ENCODE data around the gene PSMD8. TPM values are rescaled to one million over a fixed set of nuclear protein-coding genes. Genes with fewer than 3 reads are reported as not detected.
A peak's percentile ranks its signal among the peaks of the same experiment; 100 is the strongest.
"Not testable (repeated sequence)": the region's sequence is repeated elsewhere in the genome, so short reads cannot be mapped to it uniquely, and the experiment has no call there.

The PSMD8 gene
- total RNA-seq, 2 donors from 2014 or later, result 173 to 178 TPM

DNA sequence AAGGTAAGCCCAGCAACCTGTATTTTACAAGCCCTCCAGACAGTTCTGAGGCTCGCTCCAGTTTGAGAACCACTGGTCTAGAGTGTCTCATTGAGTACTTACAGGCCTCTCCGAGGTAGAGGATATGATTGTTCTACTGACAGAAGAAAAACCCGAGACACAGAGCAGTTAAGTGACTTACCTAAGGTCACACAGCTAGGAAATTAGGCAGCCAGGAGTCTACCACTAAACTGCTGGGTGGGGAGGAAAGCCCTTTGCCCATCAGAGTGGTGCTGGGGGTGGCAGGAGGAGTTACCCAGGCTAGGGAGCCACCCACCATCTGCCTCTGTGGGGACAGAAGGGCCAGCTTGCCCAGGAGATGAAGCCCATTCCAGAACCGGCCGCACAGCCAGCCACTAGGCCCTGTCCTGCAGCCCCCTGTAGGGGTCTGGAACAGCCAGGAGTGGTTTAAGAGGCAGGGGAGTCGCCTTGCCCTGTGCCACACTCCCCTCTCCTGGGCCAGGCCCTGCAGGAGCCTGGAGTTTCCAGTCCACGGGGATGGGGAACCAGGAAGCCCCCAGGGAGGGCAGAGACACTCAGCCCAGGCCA is 50.9 kb downstream of the PSMD8 start:
- ATAC-seq (ENCODE audit: insufficient number of reproducible peaks, low FRiP score, low read depth), result no peak
- no peak for DNase-seq (ENCODE audit: low spot score)
- Histone ChIP-seq H3K27ac (no peak overlapping the region), H3K36me3 (no peaks in the 10 kb centered on the region), H3K4me1 (ENCODE audit: control insufficient read depth in 1 of 2, low read depth in 2 of 2) (no peaks in the 10 kb centered on the region), H3K27me3 (replicated peaks; ENCODE audit: insufficient read depth) (no peaks in the 10 kb centered on the region), H3K4me3 (peak overlapping the region; percentile 56), H3K9me3 (no peaks in the 10 kb centered on the region)
- TF ChIP-seq, protein P1, sequence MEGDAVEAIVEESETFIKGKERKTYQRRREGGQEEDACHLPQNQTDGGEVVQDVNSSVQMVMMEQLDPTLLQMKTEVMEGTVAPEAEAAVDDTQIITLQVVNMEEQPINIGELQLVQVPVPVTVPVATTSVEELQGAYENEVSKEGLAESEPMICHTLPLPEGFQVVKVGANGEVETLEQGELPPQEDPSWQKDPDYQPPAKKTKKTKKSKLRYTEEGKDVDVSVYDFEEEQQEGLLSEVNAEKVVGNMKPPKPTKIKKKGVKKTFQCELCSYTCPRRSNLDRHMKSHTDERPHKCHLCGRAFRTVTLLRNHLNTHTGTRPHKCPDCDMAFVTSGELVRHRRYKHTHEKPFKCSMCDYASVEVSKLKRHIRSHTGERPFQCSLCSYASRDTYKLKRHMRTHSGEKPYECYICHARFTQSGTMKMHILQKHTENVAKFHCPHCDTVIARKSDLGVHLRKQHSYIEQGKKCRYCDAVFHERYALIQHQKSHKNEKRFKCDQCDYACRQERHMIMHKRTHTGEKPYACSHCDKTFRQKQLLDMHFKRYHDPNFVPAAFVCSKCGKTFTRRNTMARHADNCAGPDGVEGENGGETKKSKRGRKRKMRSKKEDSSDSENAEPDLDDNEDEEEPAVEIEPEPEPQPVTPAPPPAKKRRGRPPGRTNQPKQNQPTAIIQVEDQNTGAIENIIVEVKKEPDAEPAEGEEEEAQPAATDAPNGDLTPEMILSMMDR (IDR thresholded peaks at IDR 0.05), result no peak

- Histone ChIP-seq H3K36me3 (no peaks in the 10 kb centered on the region), H3K27me3 (replicated peaks; ENCODE audit: insufficient read depth) (no peaks in the 10 kb centered on the region), H3K4me3 (peak within 1 kb of the TSS; percentile 56), H3K4me1 (ENCODE audit: control insufficient read depth in 1 of 2, low read depth in 2 of 2) (no peaks in the 10 kb centered on the region), H3K9me3 (no peaks in the 10 kb centered on the region), H3K27ac (no peak within 1 kb of the TSS)
- DNase-seq (ENCODE audit: low spot score) (no peak), ATAC-seq (ENCODE audit: insufficient number of reproducible peaks, low FRiP score, low read depth) (no peak)
- TF ChIP-seq, protein P1 (IDR thresholded peaks at IDR 0.05), result no peak
Measured at GRCh38 chr19:38425810-38426466, 51.6 kb downstream of the PSMD8 start, which contains the start of gene RASGRP4. TSS of gene RASGRP4 (minus strand) at chr19:38426219. CDS start at chr19:38426091, 128 bp downstream.

- not testable (repeated sequence) for ATAC-seq (ENCODE audit: insufficient number of reproducible peaks, low FRiP score, low read depth); DNase-seq (ENCODE audit: low spot score)
Measured at GRCh38 chr19:38427035-38427677, 52.8 kb downstream of the PSMD8 start.

GRCh38 chr19:38429055-38429810 is 54.9 kb downstream of the PSMD8 start:
- no peak overlapping the region for H3K27ac ChIP-seq
- no peaks in the 10 kb centered on the region for H3K9me3 ChIP-seq
- no peaks in the 10 kb centered on the region for H3K27me3 ChIP-seq (replicated peaks; ENCODE audit: insufficient read depth)
- TF ChIP-seq, protein P1 (IDR thresholded peaks at IDR 0.05), result no peak
- H3K36me3 ChIP-seq, result no peaks in the 10 kb centered on the region
- H3K4me1 ChIP-seq (ENCODE audit: control insufficient read depth in 1 of 2, low read depth in 2 of 2), result no peaks in the 10 kb centered on the region
- no peak overlapping the region for H3K4me3 ChIP-seq
- DNase-seq (ENCODE audit: low spot score) (no peak), ATAC-seq (ENCODE audit: insufficient number of reproducible peaks, low FRiP score, low read depth) (no peak)

More at GRCh38 chr19:38427035-38427677, 52.8 kb downstream of the PSMD8 start:
- H3K9me3 ChIP-seq; H3K27me3 ChIP-seq (replicated peaks; ENCODE audit: insufficient read depth); H3K4me3 ChIP-seq; H3K27ac ChIP-seq; H3K36me3 ChIP-seq; H3K4me1 ChIP-seq (ENCODE audit: control insufficient read depth in 1 of 2, low read depth in 2 of 2): not testable (repeated sequence)

- ATAC-seq (ENCODE audit: insufficient number of reproducible peaks, low FRiP score, low read depth), result no peak
- DNase-seq (ENCODE audit: low spot score), result no peak
- TF ChIP-seq, protein P1 (IDR thresholded peaks at IDR 0.05), result no peak
- Histone ChIP-seq H3K4me3 (no peak overlapping the region), H3K36me3 (no peaks in the 10 kb centered on the region), H3K4me1 (ENCODE audit: control insufficient read depth in 1 of 2, low read depth in 2 of 2) (no peaks in the 10 kb centered on the region), H3K27me3 (replicated peaks; ENCODE audit: insufficient read depth) (no peaks in the 10 kb centered on the region), H3K9me3 (no peaks in the 10 kb centered on the region), H3K27ac (no peak overlapping the region)
Measured at GRCh38 chr19:38429811-38430156, 55.4 kb downstream of the PSMD8 start.
